Subcutaneous adipose tissue (tissue), 4 donors: ENCODE results near the gene KCTD6. TPM values are rescaled to one million over a fixed set of nuclear protein-coding genes. Genes with fewer than 3 reads are reported as not detected.

ENCODE experiments used
- CTCF ChIP-seq: fragments of 450-650 bp; IDR thresholded peaks from one replicate; pipeline ENCODE4 v1.5.1; 2016; ENCODE audit warnings: low read depth, mild to moderate bottlenecking, control low read depth, antibody characterized with exemption, moderate library complexity
- total RNA-seq, 4 donors: library from RNA; depleted of rRNA; stranded (reverse); fragments of >200 nt; gene quantifications; one replicate each; pipeline ENCODE4 v1.1.0, GENCODE V29; 2016

Gene KCTD6
- total RNA-seq, 4 donors from 2014 or later: 13.9 to 17.8 (median 15.7) TPM

DNA sequence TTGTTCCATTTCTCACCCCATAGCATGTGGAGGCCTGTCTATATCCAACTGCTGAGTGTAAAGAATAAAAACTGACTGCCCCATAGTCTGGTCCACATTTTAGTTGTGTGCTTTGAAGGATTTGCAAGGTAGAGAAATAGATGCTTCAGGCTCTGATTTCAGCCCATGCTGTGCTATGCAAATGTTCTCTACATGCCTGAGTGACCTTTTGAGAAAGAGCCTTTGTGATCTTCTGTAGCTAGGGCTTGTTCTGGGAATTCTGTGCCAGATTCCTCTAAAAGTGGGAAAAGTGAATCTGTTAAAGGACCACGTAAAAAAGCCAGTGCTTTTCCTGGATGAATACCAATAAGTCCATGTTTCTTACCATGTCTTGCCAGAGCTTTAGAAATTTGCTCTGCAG lies 5.2 kb downstream of the KCTD6 start:
- TF ChIP-seq CTCF: no peak

GRCh38 chr3:58502872-58503271 lies 11.0 kb downstream of the KCTD6 start:
- no peak for TF ChIP-seq CTCF

GRCh38 chr3:58507356-58508078 lies 15.6 kb downstream of the KCTD6 start:
- TF ChIP-seq CTCF: no peak

GRCh38 chr3:58508437-58508836 lies 16.5 kb downstream of the KCTD6 start:
- no peak for TF ChIP-seq CTCF

GRCh38 chr3:58514405-58514804 lies 22.5 kb downstream of the KCTD6 start:
- no peak for TF ChIP-seq CTCF

DNA sequence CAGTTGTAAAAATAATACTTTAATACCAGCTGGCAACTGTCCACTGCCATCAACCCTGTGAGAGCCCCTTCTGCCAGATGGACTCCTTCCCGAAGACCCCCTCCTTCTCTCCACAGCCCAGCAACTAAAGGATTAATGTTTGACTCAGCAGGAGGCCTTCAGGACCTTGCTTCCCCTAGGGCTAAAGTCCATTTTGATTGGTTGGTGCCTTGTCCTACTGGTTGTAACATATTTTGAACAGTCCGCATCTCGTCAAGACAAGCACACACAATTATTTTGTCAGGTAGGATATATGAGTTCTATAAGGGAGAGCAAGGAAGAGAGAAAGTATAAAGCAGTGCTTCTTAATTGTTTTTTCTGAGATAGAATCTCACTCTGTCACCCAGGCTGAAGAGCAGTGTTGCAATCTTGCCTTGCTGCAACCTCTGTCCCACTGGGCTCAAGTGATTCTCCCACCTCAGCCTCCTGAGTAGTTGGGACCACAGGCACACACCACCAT lies 26.4 kb downstream of the KCTD6 start:
- no peak for TF ChIP-seq CTCF

- TF ChIP-seq CTCF: no peak
These were observed 27.9 kb downstream of the KCTD6 start for GRCh38 chr3:58519668-58520402.
